ENCODE results near the gene CSF1R. TPM values are rescaled to one million over a fixed set of nuclear protein-coding genes. Genes with fewer than 3 reads are reported as not detected.

CSF1R gene
- total and polyA plus RNA-seq, 2 of the 8 experiments (the other 6 are each of a cell fraction or from before 2014, with no cell fraction given) = 0.12 TPM; not detected in 1

- Histone ChIP-seq H2BK15ac (ENCODE audit: low read length) (no peak overlapping the region), H3K9ac (replicated peaks in 1 of 4; ENCODE audit: extremely low read depth in 1 of 4, low read depth in 3 of 4, low read length in 3 of 4) (no peak overlapping the region), H3K4ac (replicated peaks; ENCODE audit: insufficient read length, low read depth, low read length) (no peak overlapping the region), H3K23ac (ENCODE audit: insufficient read length) (no peak overlapping the region), H3K14ac (ENCODE audit: insufficient read length) (no peak overlapping the region), H3K79me2 (ENCODE audit: control insufficient read depth in 1 of 2, insufficient read depth in 2 of 2, low read length in 2 of 2) (no peaks in the 10 kb centered on the region), H2BK5ac (ENCODE audit: low read depth, low read length) (no peak overlapping the region), H3K27me3 (replicated peaks in 1 of 4; ENCODE audit: control insufficient read depth in 3 of 4, extremely low read depth in 1 of 4, insufficient read depth in 3 of 4, low read length in 3 of 4) (no peaks in the 10 kb centered on the region), H2BK120ac (replicated peaks; ENCODE audit: low read depth, low read length) (no peak overlapping the region), H3K4me1 (replicated peaks in 1 of 4; ENCODE audit: control insufficient read depth in 3 of 4, insufficient read depth in 4 of 4, low read length in 3 of 4) (peaks cover 0 to 6% (median 1%) of the 10 kb centered on the region in 4 experiments; a peak in 5 of 7 replicates), H4K8ac (ENCODE audit: extremely low read depth, insufficient read depth, low read length) (peak overlapping the region; percentile 9; the same call in 1 of the 2 replicates), H4K5ac (ENCODE audit: insufficient read length, low read depth, low read length) (no peak overlapping the region), H3K36me3 (ENCODE audit: control insufficient read depth in 2 of 4, insufficient read depth in 4 of 4, low read length in 3 of 4) (no peaks in the 10 kb centered on the region), H3K27ac (ENCODE audit: low read depth, low read length) (no peak overlapping the region), H3K18ac (ENCODE audit: extremely low read depth, low read length) (no peak overlapping the region), H2AFZ (ENCODE audit: low read length) (no peak overlapping the region), H3K9me3 (ENCODE audit: insufficient read depth in 2 of 2, low read depth in 1 of 2, low read length in 1 of 2) (no peaks in the 10 kb centered on the region), H4K91ac (replicated peaks; ENCODE audit: insufficient read length, low read length) (no peak overlapping the region), H2BK12ac (ENCODE audit: low read depth, low read length) (no peak overlapping the region), H3K4me3 (ENCODE audit: extremely low read depth in 1 of 4, insufficient read depth in 2 of 4, low read depth in 3 of 4, low read length in 4 of 4) (no peak overlapping the region), H2BK20ac (ENCODE audit: low read length) (no peak overlapping the region), H2AK5ac (ENCODE audit: low read depth, low read length) (no peak overlapping the region), H3K23me2 (ENCODE audit: low read depth, low read length) (no peaks in the 10 kb centered on the region; the same call in 1 of the 2 replicates), H3K79me1 (ENCODE audit: low read depth, low read length) (no peaks in the 10 kb centered on the region), H3K56ac (replicated peaks; ENCODE audit: insufficient read length, low read depth, low read length) (no peak overlapping the region), H4K20me1 (replicated peaks in 1 of 2; ENCODE audit: control insufficient read depth in 1 of 2, insufficient read depth in 2 of 2, low read length in 2 of 2) (no peaks in the 10 kb centered on the region), H3K4me2 (ENCODE audit: insufficient read depth in 1 of 2, low read depth in 2 of 2, low read length in 2 of 2) (no peak overlapping the region)
- ChIA-PET POLR2A (ENCODE audit: partially characterized antibody) (no interaction called here), CTCF (ENCODE audit: partially characterized antibody) (interaction anchor here (1.5 kb wide), 1 partner anchor 56 kb away, joined by 3 read pairs; no protein-coding TSS in a partner anchor)
- peak in 1 of 2 experiments; percentile 28 for DNase-seq (ENCODE audit: low read depth in 1 of 2, low spot score in 2 of 2)
- WGBS, 2 experiments (ENCODE audit: extremely low coverage in 1 of 2, insufficient coverage in 1 of 2, insufficient read length in 1 of 2, insufficient replicate concordance in 2 of 2, low coverage in 1 of 2, low lambda C conversion rate in 2 of 2, missing lambda C conversion rate in 1 of 2) = 88% methylated on average over 7 of the region's 7 CpGs; no CpG with 5 or more reads in 1 of the 2 experiments
- TF ChIP-seq CTCF (IDR thresholded peaks at IDR 0.05; ENCODE audit: control extremely low read depth in 1 of 3, insufficient read depth in 1 of 3, low read depth in 1 of 3, low read length in 3 of 3) = no peak
- no peak for TF ChIP-seq TBP (IDR thresholded peaks at IDR 0.05; ENCODE audit: low read depth, low read length)
- TF ChIP-seq ATF3 (IDR thresholded peaks at IDR 0.05; ENCODE audit: insufficient read depth, low read depth, low read length) = no peak
- no peak for TF ChIP-seq FOSL1 (IDR thresholded peaks at IDR 0.05; ENCODE audit: insufficient read depth, low read depth, low read length)
- TF ChIP-seq KDM1A (IDR thresholded peaks at IDR 0.05; ENCODE audit: borderline replicate concordance, low read length) = 0 out of 2 replicates have a peak, but pooled peaks have one; percentile 0
- FAIRE-seq = no peak
Observed at GRCh38 chr5:150078802-150079689, 7.3 kb downstream of the CSF1R start.
